ENCODE measurements around the gene DLG5.

- TF ChIP-seq POLR2AphosphoS5 (IDR thresholded peaks at IDR 0.05; ENCODE audit: low read depth, low read length) (no peak), TAF1 (IDR thresholded peaks at IDR 0.05; ENCODE audit: borderline replicate concordance, insufficient read depth, low read length) (no peak), SIN3A (IDR thresholded peaks at IDR 0.05; ENCODE audit: borderline replicate concordance, insufficient read depth, low read length) (no peak)
These were observed 70.0 kb downstream of the DLG5 start for GRCh38 chr10:77856566-77856965.

Data from PFSK-1 (cell line).